ENCODE results near the gene RAB30.
A peak's percentile ranks its signal among the peaks of the same experiment; 100 is the strongest.

RAB30 gene

GRCh38 chr11:83071567-83072349 lies at the start of gene RAB30:
Gene RAB30, minus strand, starts transcription at chr11:83071897. Its CDS starts 74,581 bp downstream, at chr11:82997316.
- DNase-seq (ENCODE audit: low read depth) = peak; percentile 90

GRCh38 chr11:83120327-83120726 lies 48.6 kb upstream of the RAB30 start:
- DNase-seq (ENCODE audit: low read depth) = no peak

GRCh38 chr11:83119216-83119615 lies 47.5 kb upstream of the RAB30 start:
- DNase-seq (ENCODE audit: low read depth) = no peak

GRCh38 chr11:83118814-83119213 lies 47.1 kb upstream of the RAB30 start:
- DNase-seq (ENCODE audit: low read depth) = no peak

GRCh38 chr11:83116015-83116641 lies 44.4 kb upstream of the RAB30 start:
- DNase-seq (ENCODE audit: low read depth) = no peak

- DNase-seq (ENCODE audit: low read depth) = no peak
These were observed 43.9 kb upstream of the RAB30 start for GRCh38 chr11:83115551-83115950.

GRCh38 chr11:83115026-83115425 lies 43.3 kb upstream of the RAB30 start:
- no peak for DNase-seq (ENCODE audit: low read depth)

- no peak for DNase-seq (ENCODE audit: low read depth)
These were observed 41.2 kb upstream of the RAB30 start for GRCh38 chr11:83112886-83113285.

- DNase-seq (ENCODE audit: low read depth) = no peak
These were observed 33.5 kb upstream of the RAB30 start for GRCh38 chr11:83105168-83105567.

- no peak for DNase-seq (ENCODE audit: low read depth)
These were observed 31.1 kb upstream of the RAB30 start for GRCh38 chr11:83102834-83103233.

- DNase-seq (ENCODE audit: low read depth) = no peak
These were observed 25.9 kb upstream of the RAB30 start for GRCh38 chr11:83097429-83098075.

- DNase-seq (ENCODE audit: low read depth) = no peak
These were observed 21.9 kb upstream of the RAB30 start for GRCh38 chr11:83093634-83094033.

GRCh38 chr11:83092488-83093384 lies 21.0 kb upstream of the RAB30 start:
- DNase-seq (ENCODE audit: low read depth) = no peak

- no peak for DNase-seq (ENCODE audit: low read depth)
These were observed 17.3 kb upstream of the RAB30 start for GRCh38 chr11:83088965-83089364.

- DNase-seq (ENCODE audit: low read depth) = no peak
These were observed 15.3 kb upstream of the RAB30 start for GRCh38 chr11:83087035-83087434.

GRCh38 chr11:83079820-83080219 lies 8.1 kb upstream of the RAB30 start:
- no peak for DNase-seq (ENCODE audit: low read depth)

- DNase-seq (ENCODE audit: low read depth) = no peak
These were observed 6.6 kb upstream of the RAB30 start for GRCh38 chr11:83078269-83078668.

GRCh38 chr11:83073884-83074283 lies 2.2 kb upstream of the RAB30 start:
- no peak for DNase-seq (ENCODE audit: low read depth)

- DNase-seq (ENCODE audit: low read depth) = no peak
These were observed 1.6 kb upstream of the RAB30 start for GRCh38 chr11:83073258-83073657.

- DNase-seq (ENCODE audit: low read depth) = no peak
These were observed 899 bp upstream of the RAB30 start for GRCh38 chr11:83072350-83073242.

Measured in activated T-cell treated with anti-CD3 and anti-CD28 coated beads for 24 hours (primary cell).